PC-3 (cell line): Measurements from ENCODE around the gene CHRNB4. TPM values are rescaled to one million over a fixed set of nuclear protein-coding genes. Genes with fewer than 3 reads are reported as not detected.

Experiments
- ATAC-seq: fragments of 200-7000 bp; cut with Tn5 transposase; 2 replicates; pipeline ENCODE4 v1.9.1; 2020; ENCODE audit warnings: mild to moderate bottlenecking, moderate library complexity
- BruUV-seq: library from RNA; stranded (reverse); fragments of 400-500 nt; replicated peaks from 2 replicates; lab custom pipeline; 2021; lab: Mats Ljungman, UMichigan
- CTCF ChIA-PET: fragments of 300-600 bp; sonication (Branson Sonifier 250); formaldehyde crosslinking; loops from one replicate; lab custom pipeline; 2022; ENCODE audit warnings: antibody characterized with exemption; lab: Charles Lee
- POLR2A ChIA-PET: fragments of 300-600 bp; sonication (Branson Sonifier 250); formaldehyde crosslinking; loops from one replicate; lab custom pipeline; 2022; ENCODE audit warnings: antibody characterized with exemption; ENCODE audit not compliant: unreplicated experiment; lab: Charles Lee
- DNase-seq: peaks from one replicate; pipeline ENCODE4 v3.0.0-alpha.2; 2015
- H2AFZ ChIP-seq: fragments of 300-600 bp; sonication (generic); 2 replicates; pipeline ENCODE4 v1.6.0; 2016; ENCODE audit warnings: antibody characterized with exemption, low read length
- H3F3A ChIP-seq: fragments of 300-600 bp; sonication (generic); one replicate; pipeline ENCODE4 v1.6.0; 2017; ENCODE audit warnings: antibody characterized with exemption, low read length, control low read depth, mild to moderate bottlenecking; ENCODE audit not compliant: unreplicated experiment
- H3K27ac ChIP-seq: fragments of 300-600 bp; sonication (generic); 2 replicates; pipeline ENCODE4 v1.5.1; 2016; ENCODE audit warnings: mild to moderate bottlenecking, low read length
- H3K27me3 ChIP-seq: fragments of 300-600 bp; sonication (generic); 2 replicates; pipeline ENCODE4 v1.6.1; 2016; ENCODE audit warnings: low read length, mixed read lengths
- H3K36me3 ChIP-seq: fragments of 300-600 bp; sonication (generic); 2 replicates; pipeline ENCODE4 v1.6.1; 2016; ENCODE audit warnings: low read depth, mixed run types, low read length, mixed read lengths
- H3K4me1 ChIP-seq: fragments of 300-600 bp; sonication (generic); 2 replicates; pipeline ENCODE4 v1.5.1; 2016; ENCODE audit warnings: low read length; ENCODE audit not compliant: insufficient read depth
- H3K4me2 ChIP-seq: fragments of 300-600 bp; sonication (generic); 2 replicates; pipeline ENCODE4 v1.6.0; 2016; ENCODE audit warnings: low read length
- H3K4me3 ChIP-seq: fragments of 300-600 bp; sonication (generic); 2 replicates; pipeline ENCODE4 v1.5.1; 2016; ENCODE audit warnings: mild to moderate bottlenecking, low read length, mixed read lengths
- H3K79me2 ChIP-seq: fragments of 300-600 bp; sonication (generic); 2 replicates; pipeline ENCODE4 v1.6.1; 2017; ENCODE audit warnings: low read length, mixed read lengths
- H3K9ac ChIP-seq: fragments of 300-600 bp; sonication (generic); 2 replicates; pipeline ENCODE4 v1.6.0; 2016; ENCODE audit warnings: mild to moderate bottlenecking, low read length
- H3K9me2 ChIP-seq: fragments of 300-600 bp; sonication (generic); replicated peaks from 2 replicates; pipeline ENCODE4 v1.6.1; 2016; ENCODE audit warnings: mixed run types, low read length, mixed read lengths
- H3K9me3 ChIP-seq: fragments of 300-600 bp; sonication (generic); 2 replicates; pipeline ENCODE4 v1.6.1; 2016; ENCODE audit warnings: low read length, mixed read lengths
- H4K20me1 ChIP-seq: fragments of 300-600 bp; sonication (generic); 2 replicates; pipeline ENCODE4 v1.6.1; 2016; ENCODE audit warnings: low read length, mixed read lengths
- CTCF ChIP-seq: fragments of 300-600 bp; sonication (generic); conservative IDR thresholded peaks from 2 replicates; pipeline ENCODE4 v1.5.1; 2017; ENCODE audit warnings: antibody characterized with exemption, low read depth, mild to moderate bottlenecking, low read length
- EZH2 ChIP-seq: fragments of 300-600 bp; sonication (generic); IDR thresholded peaks from one replicate; pipeline ENCODE4 v1.6.1; 2017; ENCODE audit warnings: antibody characterized with exemption, mild to moderate bottlenecking, low read length; ENCODE audit not compliant: unreplicated experiment
- EZH2phosphoT487 ChIP-seq: fragments of 300-600 bp; sonication (generic); IDR thresholded peaks from 2 replicates; pipeline ENCODE4 v1.6.1; 2018; ENCODE audit warnings: mild to moderate bottlenecking, antibody characterized with exemption, low read length, borderline replicate concordance
- intact Hi-C: fragments of 100-400 bp; cut with micrococcal nuclease; formaldehyde crosslinking; loops from 2 replicates; pipeline ENCODE4 v1.9.0; 2023
- total RNA-seq: library from RNA; depleted of rRNA; stranded (reverse); fragments of >200 nt; gene quantifications from 2 replicates; pipeline ENCODE4 v1.2.3, GENCODE V29; 2014; rRNA removed

The CHRNB4 gene
- total RNA-seq, 1 experiment from 2014 or later = not detected

GRCh38 chr15:78597583-78597982 is 43.4 kb downstream of the CHRNB4 start:
- no peaks in the 10 kb centered on the region for H3K79me2 ChIP-seq
- no peaks in the 10 kb centered on the region for H3K4me1 ChIP-seq
- ChIA-PET POLR2A (no interaction called here), CTCF (no interaction called here)
- DNase-seq = no peak
- H4K20me1 ChIP-seq = no peaks in the 10 kb centered on the region
- intact Hi-C loops = no loop called here
- H3K9me3 ChIP-seq = no peaks in the 10 kb centered on the region
- no peaks in the 10 kb centered on the region for H3K9me2 ChIP-seq
- H3K27me3 ChIP-seq = no peaks in the 10 kb centered on the region
- no peak overlapping the region for H3K4me2 ChIP-seq
- no peak overlapping the region for H2AFZ ChIP-seq
- no peaks in the 10 kb centered on the region for H3F3A ChIP-seq
- BruUV-seq = no TSS peak
- no peak overlapping the region for H3K9ac ChIP-seq
- ATAC-seq = no peak
- no peak overlapping the region for H3K27ac ChIP-seq
- H3K36me3 ChIP-seq = no peaks in the 10 kb centered on the region
- no peak for TF ChIP-seq CTCF
- no peak for TF ChIP-seq EZH2
- no peak for TF ChIP-seq EZH2phosphoT487
- H3K4me3 ChIP-seq = no peak overlapping the region

- BruUV-seq = no TSS peak
- intact Hi-C loops = no loop called here
- Histone ChIP-seq H3K9ac (no peak overlapping the region), H3K4me2 (no peak overlapping the region), H3K79me2 (peaks cover 15% of the 10 kb centered on the region), H3F3A (no peaks in the 10 kb centered on the region), H3K4me1 (no peaks in the 10 kb centered on the region), H3K27me3 (no peaks in the 10 kb centered on the region), H2AFZ (no peak overlapping the region), H3K4me3 (no peak overlapping the region), H3K9me3 (no peaks in the 10 kb centered on the region), H3K9me2 (no peaks in the 10 kb centered on the region), H3K36me3 (no peaks in the 10 kb centered on the region), H3K27ac (no peak overlapping the region), H4K20me1 (no peaks in the 10 kb centered on the region)
- ChIA-PET CTCF (no interaction called here), POLR2A (no interaction called here)
- ATAC-seq (no peak), DNase-seq (no peak)
- TF ChIP-seq EZH2 (no peak), CTCF (no peak), EZH2phosphoT487 (no peak)
Observed at GRCh38 chr15:78574944-78575343, 66.1 kb downstream of the CHRNB4 start.

Other genes starting within 250 kb of the CHRNB4 start
- gene IREB2, start 203.0 kb downstream of the CHRNB4 start, total RNA-seq = 6.5 and 9.0 TPM in 2 replicates
- 2.9 and 7.3 TPM in 2 replicates for gene HYKK, start 133.6 kb downstream of the CHRNB4 start, total RNA-seq
- gene PSMA4, start 100.8 kb downstream of the CHRNB4 start, total RNA-seq = 198 and 245 TPM in 2 replicates
- gene CHRNA5, start 75.7 kb downstream of the CHRNB4 start, total RNA-seq = 8.4 and 11.0 TPM in 2 replicates
- gene CHRNA3, start 20.2 kb downstream of the CHRNB4 start, total RNA-seq = not detected in 2 replicates
- gene ADAMTS7, start 170.3 kb upstream of the CHRNB4 start, total RNA-seq = 4.2 and 5.2 TPM in 2 replicates
- 210 and 216 TPM in 2 replicates for gene MORF4L1, start 231.7 kb upstream of the CHRNB4 start, total RNA-seq